ENCODE results near the gene IL13.

Gene IL13

GRCh38 chr5:132664696-132665209, 6.8 kb downstream of the IL13 start:
- TF ChIP-seq CTCF (IDR thresholded peaks at IDR 0.05; ENCODE audit: extremely low read depth, insufficient read depth, missing control alignments): no peak
- in situ Hi-C loops (cut with MboI; ENCODE audit: low pct_unique_long_range_greater_than_20kb, low sequenced_read_pairs, unreplicated experiment): no loop called here
- no peak for DNase-seq (ENCODE audit: low spot score)

GRCh38 chr5:132665574-132666080, 7.7 kb downstream of the IL13 start:
- in situ Hi-C loops (cut with MboI; ENCODE audit: low pct_unique_long_range_greater_than_20kb, low sequenced_read_pairs, unreplicated experiment): no loop called here
- TF ChIP-seq CTCF (IDR thresholded peaks at IDR 0.05; ENCODE audit: extremely low read depth, insufficient read depth, missing control alignments): no peak
- DNase-seq (ENCODE audit: low spot score): no peak

- no peak for TF ChIP-seq CTCF (IDR thresholded peaks at IDR 0.05; ENCODE audit: extremely low read depth, insufficient read depth, missing control alignments)
- in situ Hi-C loops (cut with MboI; ENCODE audit: low pct_unique_long_range_greater_than_20kb, low sequenced_read_pairs, unreplicated experiment): no loop called here
- DNase-seq (ENCODE audit: low spot score): no peak
These were observed 8.5 kb downstream of the IL13 start for GRCh38 chr5:132666310-132667123.

GRCh38 chr5:132667309-132667708, 9.3 kb downstream of the IL13 start:
- DNase-seq (ENCODE audit: low spot score): no peak
- no peak for TF ChIP-seq CTCF (IDR thresholded peaks at IDR 0.05; ENCODE audit: extremely low read depth, insufficient read depth, missing control alignments)
- in situ Hi-C loops (cut with MboI; ENCODE audit: low pct_unique_long_range_greater_than_20kb, low sequenced_read_pairs, unreplicated experiment): no loop called here

- TF ChIP-seq CTCF (IDR thresholded peaks at IDR 0.05; ENCODE audit: extremely low read depth, insufficient read depth, missing control alignments): no peak
- in situ Hi-C loops (cut with MboI; ENCODE audit: low pct_unique_long_range_greater_than_20kb, low sequenced_read_pairs, unreplicated experiment): no loop called here
- DNase-seq (ENCODE audit: low spot score): no peak
These were observed 10.1 kb downstream of the IL13 start for GRCh38 chr5:132667761-132668705.

- DNase-seq (ENCODE audit: low spot score): no peak
- in situ Hi-C loops (cut with MboI; ENCODE audit: low pct_unique_long_range_greater_than_20kb, low sequenced_read_pairs, unreplicated experiment): no loop called here
- no peak for TF ChIP-seq CTCF (IDR thresholded peaks at IDR 0.05; ENCODE audit: extremely low read depth, insufficient read depth, missing control alignments)
These were observed 10.9 kb downstream of the IL13 start for GRCh38 chr5:132668706-132669454.
